Stimulated activated CD4-positive, alpha-beta T cell treated with anti-CD3 and anti-CD28 coated beads, Interleukin-2, amount 100 ng/mL, for 48 hours (primary cell): Measurements from ENCODE around the gene MARCHF2.

ENCODE experiments used
- DNase-seq, 2 donors: peaks; one replicate each; pipeline ENCODE4 v3.0.0-alpha.2; 2020

The MARCHF2 gene

DNA sequence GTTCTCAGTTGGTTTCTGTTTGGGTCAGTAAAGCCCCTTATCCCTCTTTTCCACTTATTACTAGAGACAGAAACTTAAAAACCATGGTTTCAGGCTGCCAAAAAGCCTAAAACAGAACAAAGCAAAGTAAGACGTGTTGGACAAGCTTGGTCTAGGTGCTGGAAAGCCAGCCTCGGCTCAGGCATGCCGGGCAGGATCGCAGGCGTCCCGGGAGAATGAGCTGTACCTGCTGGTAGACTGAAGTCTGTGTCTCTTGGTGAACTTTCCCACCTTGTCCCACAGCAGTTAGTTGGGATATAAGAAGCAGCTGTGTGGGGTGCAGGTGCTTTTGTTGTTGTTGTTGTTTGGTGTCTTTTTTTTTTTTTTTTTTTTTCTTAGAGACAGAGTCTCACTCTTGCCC, 68.5 kb downstream of the MARCHF2 start:
- no peak for DNase-seq

DNA sequence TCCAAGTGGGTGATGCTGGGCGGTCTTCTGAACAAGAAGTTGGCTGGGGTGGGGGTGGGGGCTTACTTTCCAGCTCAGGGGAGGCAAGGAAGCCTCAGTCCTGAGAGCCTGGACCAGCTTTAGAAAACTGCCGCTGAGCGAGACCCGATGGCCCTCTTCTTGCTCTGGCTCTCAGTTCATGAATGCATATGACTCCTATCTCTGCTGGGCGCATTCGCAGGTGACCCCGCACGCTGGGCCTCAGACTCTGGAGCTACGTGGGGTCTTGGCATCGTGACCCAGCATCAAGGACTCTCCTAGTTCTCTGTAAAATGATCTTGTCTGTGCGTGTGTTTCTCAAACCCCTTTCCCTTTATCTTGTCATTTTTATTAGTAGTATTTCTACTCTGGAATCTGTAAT, 69.6 kb downstream of the MARCHF2 start:
- DNase-seq = no peak

DNA sequence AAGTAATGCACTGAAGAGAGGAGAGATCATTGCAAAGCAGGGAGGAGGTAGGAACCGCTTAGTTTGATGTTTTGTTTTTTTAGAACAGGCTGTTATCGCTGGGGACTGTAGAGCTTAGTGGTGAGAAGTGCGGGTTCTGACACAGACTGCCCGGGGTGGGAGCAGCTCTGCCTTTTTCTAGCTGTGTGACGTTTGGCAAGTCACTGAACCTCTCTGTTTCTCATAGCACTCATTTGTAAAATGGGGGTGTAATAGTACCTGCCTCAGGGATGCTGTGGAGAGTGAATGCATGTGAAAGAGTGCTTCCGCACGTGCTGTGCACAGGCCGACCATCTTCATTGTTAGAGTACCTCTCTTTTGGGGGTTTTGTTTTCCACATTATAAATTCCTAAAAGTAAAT, 70.1 kb downstream of the MARCHF2 start:
- DNase-seq = no peak

DNA sequence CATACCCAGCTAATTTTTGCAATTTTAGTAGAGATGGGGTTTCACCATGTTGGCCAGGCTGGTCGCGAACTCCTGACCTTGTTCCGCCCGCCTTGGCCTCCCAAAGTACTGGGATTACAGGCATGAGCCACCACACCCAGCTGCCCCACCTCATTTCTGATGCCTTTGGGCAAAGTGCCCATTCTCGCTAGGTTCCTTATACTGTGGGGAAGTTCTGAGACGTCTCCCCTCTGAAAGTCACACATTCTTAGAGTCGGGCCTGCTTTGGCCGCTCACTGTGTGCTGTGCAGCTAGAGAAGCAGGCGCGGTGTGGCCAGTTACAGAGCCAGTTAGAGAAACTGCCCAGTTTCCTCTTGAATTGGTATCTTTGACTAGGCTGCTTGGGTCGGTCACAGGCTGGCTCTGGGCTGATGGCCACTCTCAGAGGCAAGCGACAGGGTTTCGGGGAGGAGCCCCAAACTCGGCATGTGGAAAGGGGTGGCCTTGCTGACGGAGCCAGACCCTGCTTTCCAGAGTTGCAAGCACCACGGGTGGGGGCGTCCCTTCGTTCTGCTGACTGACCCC, 71.3 kb downstream of the MARCHF2 start:
- no peak for DNase-seq

DNA sequence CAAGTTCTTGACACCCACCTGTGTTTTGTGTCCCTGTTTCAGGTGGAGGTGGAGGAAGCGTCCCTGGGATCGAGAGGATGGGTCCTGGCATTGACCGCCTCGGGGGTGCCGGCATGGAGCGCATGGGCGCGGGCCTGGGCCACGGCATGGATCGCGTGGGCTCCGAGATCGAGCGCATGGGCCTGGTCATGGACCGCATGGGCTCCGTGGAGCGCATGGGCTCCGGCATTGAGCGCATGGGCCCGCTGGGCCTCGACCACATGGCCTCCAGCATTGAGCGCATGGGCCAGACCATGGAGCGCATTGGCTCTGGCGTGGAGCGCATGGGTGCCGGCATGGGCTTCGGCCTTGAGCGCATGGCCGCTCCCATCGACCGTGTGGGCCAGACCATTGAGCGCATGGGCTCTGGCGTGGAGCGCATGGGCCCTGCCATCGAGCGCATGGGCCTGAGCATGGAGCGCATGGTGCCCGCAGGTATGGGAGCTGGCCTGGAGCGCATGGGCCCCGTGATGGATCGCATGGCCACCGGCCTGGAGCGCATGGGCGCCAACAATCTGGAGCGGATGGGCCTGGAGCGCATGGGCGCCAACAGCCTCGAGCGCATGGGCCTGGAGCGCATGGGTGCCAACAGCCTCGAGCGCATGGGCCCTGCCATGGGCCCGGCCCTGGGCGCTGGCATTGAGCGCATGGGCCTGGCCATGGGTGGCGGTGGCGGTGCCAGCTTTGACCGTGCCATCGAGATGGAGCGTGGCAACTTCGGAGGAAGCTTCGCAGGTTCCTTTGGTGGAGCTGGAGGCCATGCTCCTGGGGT, 72.7 kb downstream of the MARCHF2 start:
- DNase-seq = no peak

DNA sequence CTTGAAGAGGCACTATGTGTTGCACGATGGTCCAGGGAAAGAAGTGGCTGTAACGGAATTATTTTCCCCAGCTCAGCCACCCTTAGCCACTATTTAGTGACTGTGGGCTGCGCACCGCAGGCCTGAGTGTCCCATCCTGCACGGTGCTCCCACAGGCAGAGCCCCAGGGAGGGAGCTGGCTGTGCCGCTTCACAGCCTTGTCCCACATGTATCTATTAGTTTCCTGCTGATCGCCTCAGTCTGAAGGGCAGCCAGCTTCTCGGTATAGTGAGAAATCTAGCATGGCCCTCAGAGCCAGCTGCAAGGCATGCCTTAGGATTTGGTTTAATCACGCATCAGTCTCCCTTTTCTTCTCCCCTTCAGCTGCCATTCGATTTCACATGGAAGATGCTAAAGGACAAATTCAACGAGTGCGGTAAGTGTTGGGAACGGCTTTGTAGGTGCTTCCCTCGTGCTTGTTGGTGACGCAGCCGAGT, 73.6 kb downstream of the MARCHF2 start:
- no peak for DNase-seq

DNA sequence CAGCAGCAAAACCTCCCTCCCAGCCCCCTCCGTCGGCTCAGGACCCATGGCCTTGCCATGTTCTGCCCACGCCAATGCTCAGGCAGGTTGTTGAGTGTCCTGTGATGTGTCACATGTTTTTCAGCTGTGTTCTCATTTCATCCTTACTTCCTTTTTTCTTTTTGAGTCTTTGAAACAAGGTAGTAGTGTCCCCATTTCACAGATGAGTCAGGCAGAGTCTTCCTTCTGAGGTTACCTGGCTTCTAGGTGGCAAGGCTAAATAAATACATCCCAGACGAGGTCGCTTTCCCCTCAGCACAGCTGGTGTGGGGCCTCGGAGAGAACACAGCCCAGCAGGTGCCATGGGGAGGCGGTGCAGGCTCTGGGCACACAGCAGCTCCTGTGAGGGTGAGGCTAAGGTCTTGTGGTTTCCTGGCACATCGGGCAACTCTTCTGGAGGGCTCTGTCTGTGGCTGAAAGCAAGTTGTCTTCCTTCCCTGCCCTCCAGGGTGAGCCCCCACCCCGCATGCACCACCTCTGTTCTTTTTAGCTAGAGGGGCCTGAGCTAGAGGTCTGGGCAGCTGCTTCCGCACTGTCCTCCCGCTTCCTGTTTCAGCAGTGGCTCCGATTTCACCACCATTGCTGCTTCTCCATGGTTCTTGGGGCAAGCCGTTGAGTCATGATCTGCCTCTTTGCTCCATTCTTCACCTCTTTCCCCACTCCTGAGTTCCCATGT, 74.2 kb downstream of the MARCHF2 start:
- peak; percentile 43 to 61 for DNase-seq

DNA sequence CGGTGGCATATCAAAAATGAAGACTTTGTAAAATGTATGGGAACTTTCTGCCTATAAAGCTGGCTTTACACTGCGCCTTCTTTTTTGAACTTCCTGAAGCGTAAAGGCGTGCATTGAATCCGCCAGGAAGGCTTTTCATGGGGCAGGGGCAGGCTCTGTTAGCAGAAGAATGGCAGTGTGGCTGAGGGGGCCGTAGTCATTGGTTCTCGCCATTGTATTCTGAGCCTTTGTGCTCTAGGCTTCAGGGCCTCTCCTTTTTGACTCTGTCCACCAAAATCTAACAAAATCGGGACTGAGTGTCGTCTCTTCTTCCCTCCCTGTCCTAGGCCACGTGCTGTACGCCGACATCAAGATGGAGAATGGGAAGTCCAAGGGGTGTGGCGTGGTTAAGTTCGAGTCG, 75.3 kb downstream of the MARCHF2 start:
- DNase-seq = no peak
